ENCODE data around the gene TSEN34. TPM values are rescaled to one million over a fixed set of nuclear protein-coding genes. Genes with fewer than 3 reads are reported as not detected.

TSEN34 gene
- polyA plus RNA-seq, 1 of the 3 experiments (the other 2 are of a cell fraction) = 82.1 TPM

DNA sequence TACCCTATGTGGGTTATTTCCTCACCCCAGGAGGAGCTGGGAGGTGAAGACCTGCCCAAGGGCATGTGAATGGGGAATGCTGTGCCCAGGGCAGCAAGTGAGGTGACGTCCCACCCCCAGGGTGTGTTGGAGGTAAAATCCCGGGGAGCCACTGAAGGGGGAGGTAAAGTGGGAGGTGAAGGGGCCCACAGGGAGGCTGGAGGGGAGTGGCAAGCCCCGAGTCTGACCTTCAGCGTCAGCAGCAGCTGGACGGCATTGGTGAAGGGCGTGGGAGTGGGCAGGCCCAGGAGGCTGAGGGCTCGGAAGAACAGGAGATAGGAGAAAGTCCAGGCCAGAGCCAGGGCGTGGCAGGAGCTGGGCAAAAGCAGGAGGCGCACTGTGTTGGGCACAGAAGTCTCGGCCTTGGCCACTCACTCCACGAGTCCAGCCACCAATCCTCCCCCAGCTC lies 4.2 kb upstream of the TSEN34 start:
- Histone ChIP-seq H3K9me3 (no peaks in the 10 kb centered on the region), H4K20me1 (ENCODE audit: insufficient read depth) (no peaks in the 10 kb centered on the region), H3F3A (replicated peaks; ENCODE audit: insufficient read depth) (peaks cover 10% of the 10 kb centered on the region), H3K4me1 (ENCODE audit: control insufficient read depth in 1 of 2, insufficient read depth in 2 of 2, low read depth in 1 of 2, low read length in 1 of 2) (peaks cover 0 to 11% of the 10 kb centered on the region in 2 experiments; a peak in 1 of 4 replicates), H3K36me3 (replicated peaks in 1 of 2; ENCODE audit: control insufficient read depth in 1 of 2, insufficient read depth in 2 of 2, low read length in 1 of 2) (peaks cover 23% of the 10 kb centered on the region in 2 experiments), H3K27me3 (ENCODE audit: insufficient read depth) (no peaks in the 10 kb centered on the region), H3K4me2 (peak overlapping the region; percentile 90), H3K9ac (0 out of 2 replicates have a peak overlapping the region, but pooled peaks have one; percentile 16), H3K79me2 (ENCODE audit: insufficient read depth) (peaks cover 56% of the 10 kb centered on the region), H3K9me2 (no peaks in the 10 kb centered on the region), H3K4me3 (ENCODE audit: low read depth in 2 of 2, low read length in 1 of 2) (no peak overlapping the region), H3K27ac (ENCODE audit: low read depth in 2 of 2, low read length in 1 of 2) (no peak overlapping the region), H2AFZ (ENCODE audit: low read depth) (no peak overlapping the region)
- ChIA-PET CTCF (interaction anchor here (1.2 kb wide), 1 partner anchor 19 kb away, joined by 4 read pairs; no protein-coding TSS in a partner anchor), POLR2A (no interaction called here)
- 88% methylated on average over 10 of the region's 11 CpGs for WGBS (ENCODE audit: low lambda C conversion rate)
- TF ChIP-seq MAX (IDR thresholded peaks at IDR 0.05; ENCODE audit: low read depth) (no peak), MEF2A (IDR thresholded peaks at IDR 0.05; ENCODE audit: borderline replicate concordance, low read depth) (no peak), GABPA (IDR thresholded peaks at IDR 0.05; ENCODE audit: low read depth) (no peak), TCF12 (IDR thresholded peaks at IDR 0.05) (no peak), RAD21 (IDR thresholded peaks at IDR 0.05; ENCODE audit: low read length) (no peak), PBX3 (IDR thresholded peaks at IDR 0.05) (no peak), GATA2 (CRISPR knock-in tag; IDR thresholded peaks at IDR 0.05) (no peak), USF1 (IDR thresholded peaks at IDR 0.05; ENCODE audit: borderline replicate concordance, low read depth) (no peak), NFIC (IDR thresholded peaks at IDR 0.05; ENCODE audit: borderline replicate concordance) (no peak), JUND (IDR thresholded peaks at IDR 0.05) (no peak), NRF1 (IDR thresholded peaks at IDR 0.05; ENCODE audit: low read depth, low read length) (no peak), EZH2phosphoT487 (IDR thresholded peaks at IDR 0.05; ENCODE audit: borderline replicate concordance, low read depth) (no peak)
- no peak for DNase-seq

GRCh38 chr19:54188215-54188871 lies 2.8 kb upstream of the TSEN34 start:
- CTCF ChIA-PET = interaction anchor here (0.9 to 1.7 kb wide), 6 partner anchors 9 to 78 kb away, joined by 4 to 7 read pairs (median 5); no protein-coding TSS in a partner anchor

More at GRCh38 chr19:54188215-54188871, 2.8 kb upstream of the TSEN34 start:
- Histone ChIP-seq H4K20me1 (ENCODE audit: insufficient read depth) (no peaks in the 10 kb centered on the region), H2AFZ (ENCODE audit: low read depth) (no peak overlapping the region), H3K4me1 (ENCODE audit: control insufficient read depth in 1 of 2, insufficient read depth in 2 of 2, low read depth in 1 of 2, low read length in 1 of 2) (peaks cover 0 to 15% of the 10 kb centered on the region in 2 experiments; a peak in 1 of 4 replicates), H3K27ac (ENCODE audit: low read depth in 2 of 2, low read length in 1 of 2) (peak overlapping the region; percentile 94 to 97), H3F3A (replicated peaks; ENCODE audit: insufficient read depth) (peaks cover 7% of the 10 kb centered on the region), H3K9me2 (no peaks in the 10 kb centered on the region), H3K27me3 (ENCODE audit: insufficient read depth) (no peaks in the 10 kb centered on the region), H3K79me2 (ENCODE audit: insufficient read depth) (peaks cover 69% of the 10 kb centered on the region), H3K4me3 (ENCODE audit: low read depth in 2 of 2, low read length in 1 of 2) (peak overlapping the region; percentile 84 to 100), H3K9me3 (no peaks in the 10 kb centered on the region), H3K36me3 (replicated peaks in 1 of 2; ENCODE audit: control insufficient read depth in 1 of 2, insufficient read depth in 2 of 2, low read length in 1 of 2) (peaks cover 17 to 21% of the 10 kb centered on the region in 2 experiments), H3K9ac (peak overlapping the region; percentile 92), H3K4me2 (peak overlapping the region; percentile 90)
- POLR2A ChIA-PET = interaction anchor here (0.6 to 4.1 kb wide), 3 partner anchors 12 to 19 kb away, joined by 3 to 50 read pairs (median 4); partner anchors contain the start of gene RPS9
- WGBS (ENCODE audit: low lambda C conversion rate) = 6% methylated on average over 7 of the region's 12 CpGs
- TF ChIP-seq FOSL2 (IDR thresholded peaks at IDR 0.05; ENCODE audit: borderline replicate concordance, low read depth) (peak; percentile 83), EP300 (IDR thresholded peaks at IDR 0.05; ENCODE audit: borderline replicate concordance in 1 of 2, low read depth in 1 of 2, low read length in 1 of 2) (peak in 1 of 2 experiments; percentile 57; a peak in 1 of 4 replicates), TAF1 (IDR thresholded peaks at IDR 0.05; ENCODE audit: borderline replicate concordance, low read depth, low read length) (peak; percentile 60), FOXJ3 (CRISPR knock-in tag; IDR thresholded peaks at IDR 0.05) (no peak), MAX (IDR thresholded peaks at IDR 0.05; ENCODE audit: low read depth) (peak; percentile 74), TCF12 (IDR thresholded peaks at IDR 0.05) (peak; percentile 59), GATA2 (CRISPR knock-in tag; IDR thresholded peaks at IDR 0.05) (no peak), JUND (IDR thresholded peaks at IDR 0.05) (peak; percentile 76; the same call in 1 of the 2 replicates)
- no peak for DNase-seq
